Activated CD8-positive, alpha-beta memory T cell treated with anti-CD3 and anti-CD28 coated beads, Interleukin-2, amount 50 U/mL, for 48 hours (primary cell): ENCODE measurements around the gene CAPN11.

Experiments used
- DNase-seq: peaks from one replicate; pipeline ENCODE4 v3.0.0-alpha.2; 2020

The CAPN11 gene

DNA sequence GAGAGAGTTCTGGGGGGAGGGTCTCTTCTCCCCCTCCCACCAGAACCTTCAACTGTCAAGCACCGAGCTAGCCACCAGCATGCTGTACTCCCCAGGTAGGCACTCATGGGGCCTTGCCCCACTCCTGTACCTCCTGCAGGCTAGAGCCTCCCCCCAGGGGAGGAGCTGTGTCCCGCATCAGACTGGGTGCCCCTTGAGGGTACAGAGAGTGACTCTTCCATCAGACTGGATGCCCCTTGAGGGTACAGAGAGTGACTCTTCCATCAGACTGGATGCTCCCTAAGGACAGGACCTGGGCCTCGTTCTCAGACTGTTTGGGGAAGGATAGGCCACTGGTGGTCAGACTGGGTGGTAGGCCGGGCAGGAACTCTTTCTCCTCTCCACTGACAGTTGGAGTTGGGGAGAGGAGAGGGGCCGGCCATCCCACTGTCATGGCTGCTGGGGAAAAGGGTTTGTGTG is at the start of gene CAPN11:
CAPN11 (plus strand) TSS at position 51 of the 459 bp plus-strand sequence; CDS start at position 80, 29 bp downstream.
- no peak for DNase-seq

GRCh38 chr6:44109212-44109611 is 49.4 kb upstream of the CAPN11 start:
- no peak for DNase-seq

GRCh38 chr6:44110005-44110676 is 48.5 kb upstream of the CAPN11 start:
- DNase-seq = no peak

GRCh38 chr6:44110966-44111365 is 47.7 kb upstream of the CAPN11 start:
- DNase-seq = no peak

DNA sequence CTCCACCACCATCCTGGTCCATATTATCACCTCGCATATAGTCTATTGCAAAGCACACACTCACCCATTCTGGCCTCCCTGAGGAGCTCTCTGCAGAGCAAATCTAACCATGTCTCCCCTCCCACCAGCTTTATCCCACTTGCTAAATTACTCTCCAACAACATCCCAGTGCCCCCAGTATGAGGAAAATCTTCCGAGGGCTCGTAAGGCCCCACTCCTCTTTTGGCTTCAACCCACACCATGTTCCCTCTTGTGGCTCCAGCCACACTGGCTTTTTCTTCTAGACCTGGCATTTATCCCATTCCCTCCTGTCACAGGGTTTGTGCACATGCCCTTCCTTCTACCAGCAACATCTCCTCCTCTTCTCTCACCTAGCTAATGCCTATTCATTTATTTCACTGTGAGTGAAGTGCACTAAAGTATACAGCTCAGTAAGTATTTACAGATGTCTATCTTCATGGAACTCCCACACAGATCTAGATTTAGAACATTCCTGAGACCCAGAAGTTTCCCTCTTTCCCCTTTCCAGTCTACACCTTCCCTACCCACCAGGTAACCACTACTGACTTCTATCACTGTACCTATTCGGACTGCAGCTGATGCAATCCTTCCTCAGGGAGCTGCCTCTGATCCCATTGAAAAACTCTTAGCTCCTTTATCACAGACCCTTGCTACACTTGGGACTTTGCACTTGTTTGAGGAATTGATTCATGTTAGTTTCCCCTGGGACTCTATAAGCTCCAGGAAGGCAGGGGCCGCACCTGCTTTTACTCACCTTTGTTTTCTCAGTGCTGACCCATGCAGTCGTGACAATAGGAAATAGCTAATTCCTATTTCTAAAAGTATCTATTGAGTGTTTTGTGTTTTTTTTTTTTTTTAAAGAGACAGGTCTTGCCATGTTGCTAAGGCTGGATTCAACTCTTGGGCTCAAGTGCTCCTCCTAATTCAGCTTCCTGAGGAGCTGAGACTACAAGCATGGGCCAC is 46.9 kb upstream of the CAPN11 start:
- DNase-seq = no peak

- DNase-seq = no peak
Observed at GRCh38 chr6:44113414-44113813, 45.2 kb upstream of the CAPN11 start.

DNA sequence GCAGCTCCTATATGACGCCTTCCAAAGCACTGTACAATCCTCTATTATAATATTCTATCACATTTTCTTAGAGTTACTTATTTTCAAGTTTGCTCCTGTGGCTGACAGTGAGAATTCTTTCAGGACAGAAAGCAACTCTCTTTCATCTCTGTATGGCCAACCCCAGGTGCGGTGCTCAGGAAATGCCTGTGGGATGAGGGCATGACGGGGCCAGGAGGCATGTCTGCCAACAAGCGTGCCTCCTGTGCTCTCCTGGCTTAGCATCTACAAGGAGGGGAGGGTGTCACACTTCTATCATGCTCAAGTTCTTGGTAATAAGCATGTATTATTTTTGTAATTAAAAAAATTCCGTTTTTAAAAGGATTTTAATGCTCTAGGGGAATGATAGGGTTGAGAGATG is 42.8 kb upstream of the CAPN11 start:
- no peak for DNase-seq

DNA sequence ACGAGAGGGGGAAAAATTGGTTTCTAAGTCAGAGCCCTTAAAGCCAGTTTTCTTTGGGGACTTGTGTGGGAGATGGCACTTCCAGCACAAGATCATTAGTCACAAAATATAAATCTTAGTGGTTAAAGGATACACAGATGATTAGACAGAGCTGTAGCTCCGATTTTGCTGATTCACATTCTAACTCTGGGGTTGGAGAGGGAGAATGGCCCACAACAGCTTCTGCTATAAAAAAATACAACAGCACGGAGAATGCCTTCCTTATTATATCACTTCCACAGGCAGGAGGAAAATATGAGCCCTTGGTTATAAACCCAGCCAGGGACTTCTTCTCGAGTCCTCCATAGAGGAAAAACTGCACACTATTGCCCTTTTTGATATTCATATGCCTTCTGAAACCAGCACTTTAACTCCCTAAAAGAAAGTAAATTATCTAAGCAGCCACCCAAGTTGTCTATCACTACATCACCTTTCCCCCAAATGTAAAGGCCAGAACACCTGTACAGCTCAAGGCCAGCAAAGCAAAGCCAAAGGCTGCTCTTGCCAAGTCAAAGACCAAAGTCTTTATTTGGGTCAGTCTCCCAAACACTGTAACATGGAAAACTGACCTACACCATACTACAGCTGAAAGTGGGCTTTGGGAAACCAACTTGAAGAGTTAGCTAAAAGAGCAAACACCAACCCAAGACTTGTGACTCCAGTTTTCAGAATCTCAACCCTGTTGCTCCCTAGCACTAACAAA is 41.8 kb upstream of the CAPN11 start:
- no peak for DNase-seq

- no peak for DNase-seq
Observed at GRCh38 chr6:44117397-44118128, 41.1 kb upstream of the CAPN11 start.

GRCh38 chr6:44119704-44120262 is 38.8 kb upstream of the CAPN11 start:
- DNase-seq = no peak

DNA sequence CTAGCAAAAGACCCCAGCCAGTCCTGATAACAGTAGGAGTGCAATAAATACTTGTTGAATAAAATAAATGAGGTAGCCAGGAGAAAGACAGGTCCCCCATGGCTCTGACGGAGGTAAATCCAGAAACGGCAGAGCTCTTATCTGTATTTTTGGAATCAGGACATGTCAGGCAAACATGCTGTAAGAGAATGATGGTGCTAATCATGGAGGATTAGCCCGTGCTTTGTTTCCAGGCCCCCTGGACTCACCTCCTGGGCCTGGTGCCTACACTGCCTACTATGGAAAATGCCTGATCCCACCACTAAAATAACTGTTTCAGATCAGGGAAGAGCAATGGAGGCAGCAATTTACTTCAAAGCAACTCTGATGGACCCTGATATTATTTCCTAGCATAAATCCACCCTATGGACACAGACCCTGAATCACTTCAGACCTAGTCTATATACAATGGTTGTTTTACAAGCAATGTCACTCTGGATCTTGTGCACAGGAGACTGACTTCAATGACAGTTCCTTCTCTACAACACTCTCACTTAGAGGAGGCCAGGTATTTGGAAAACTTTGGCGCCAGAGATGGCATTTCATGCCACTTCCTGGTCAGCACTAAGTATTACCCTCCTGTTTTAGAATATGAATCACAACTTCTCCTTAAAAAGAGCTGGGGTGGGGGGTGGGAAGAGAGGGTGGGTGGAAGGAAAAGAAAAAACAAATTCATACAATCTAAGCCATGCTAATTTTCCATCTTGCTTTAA is 37.8 kb upstream of the CAPN11 start:
- DNase-seq = no peak

GRCh38 chr6:44122801-44123200 is 35.8 kb upstream of the CAPN11 start:
- no peak for DNase-seq

DNA sequence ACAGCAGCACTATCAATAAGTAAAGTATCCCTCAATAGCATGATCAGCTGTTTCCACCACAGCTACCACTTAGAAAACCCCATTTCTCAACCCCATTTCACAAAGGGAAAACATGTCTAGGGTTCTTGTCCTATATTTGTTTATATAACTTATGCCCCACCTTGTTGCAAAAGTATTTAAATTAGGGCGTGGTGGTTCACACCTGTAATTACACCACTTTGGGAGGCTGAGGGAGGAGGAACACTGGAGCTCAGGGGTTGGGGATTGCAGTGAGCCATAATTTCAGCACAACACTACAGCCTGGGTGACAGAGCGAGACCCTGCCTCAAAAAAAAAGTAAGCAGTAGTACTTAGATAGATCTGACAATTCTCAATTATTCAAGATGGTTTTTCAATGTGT is 35.1 kb upstream of the CAPN11 start:
- no peak for DNase-seq

DNA sequence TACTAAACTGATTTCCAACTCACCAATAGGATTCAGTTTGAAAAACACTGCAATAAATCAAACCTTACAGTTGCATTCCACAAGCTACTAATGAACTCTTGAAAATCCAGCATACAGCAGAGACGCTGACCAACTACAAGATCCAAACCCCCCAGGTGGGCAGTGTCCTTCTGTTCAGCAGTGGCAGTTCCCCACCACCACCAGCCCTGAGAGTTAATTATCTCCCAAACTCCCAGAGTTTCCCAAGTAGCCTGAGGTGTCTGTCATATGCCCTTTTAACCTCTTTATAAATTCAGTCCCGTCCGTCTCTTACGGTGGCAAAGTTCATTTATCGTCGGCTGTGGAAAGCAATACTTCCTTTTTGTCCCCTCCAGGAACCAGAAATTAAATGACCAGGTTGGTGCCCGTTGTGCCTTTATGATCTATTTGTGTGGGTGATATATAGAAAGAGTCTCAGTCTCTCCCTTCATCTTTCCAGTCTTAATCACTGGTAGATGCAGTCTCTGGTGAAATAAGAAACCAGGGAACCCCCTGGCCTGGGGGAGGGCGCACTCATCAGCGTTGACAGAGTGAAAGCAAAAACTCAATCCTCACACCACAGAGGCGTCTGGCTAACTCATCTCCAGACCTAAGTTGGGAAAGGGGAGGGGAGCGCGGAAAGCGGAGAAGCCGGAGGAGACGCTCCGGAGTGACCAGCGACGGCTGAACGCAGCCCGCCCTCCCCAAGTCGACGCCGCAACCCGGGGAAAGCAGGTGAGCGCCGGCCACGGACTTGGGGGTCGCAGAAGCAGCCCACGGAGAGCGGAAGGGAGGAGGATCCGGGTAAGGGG is 32.1 kb upstream of the CAPN11 start:
- peak; percentile 87 for DNase-seq

GRCh38 chr6:44127186-44128019 is 31.2 kb upstream of the CAPN11 start, which contains the start of the genes MRPL14 and TMEM63B:
Gene MRPL14, minus strand, starts transcription at chr6:44127452. Its CDS starts 10,841 bp downstream, at chr6:44116611.
Gene TMEM63B, plus strand, starts transcription at chr6:44127554. Its CDS starts 7,031 bp downstream, at chr6:44134585.
- peak; percentile 97 for DNase-seq

DNA sequence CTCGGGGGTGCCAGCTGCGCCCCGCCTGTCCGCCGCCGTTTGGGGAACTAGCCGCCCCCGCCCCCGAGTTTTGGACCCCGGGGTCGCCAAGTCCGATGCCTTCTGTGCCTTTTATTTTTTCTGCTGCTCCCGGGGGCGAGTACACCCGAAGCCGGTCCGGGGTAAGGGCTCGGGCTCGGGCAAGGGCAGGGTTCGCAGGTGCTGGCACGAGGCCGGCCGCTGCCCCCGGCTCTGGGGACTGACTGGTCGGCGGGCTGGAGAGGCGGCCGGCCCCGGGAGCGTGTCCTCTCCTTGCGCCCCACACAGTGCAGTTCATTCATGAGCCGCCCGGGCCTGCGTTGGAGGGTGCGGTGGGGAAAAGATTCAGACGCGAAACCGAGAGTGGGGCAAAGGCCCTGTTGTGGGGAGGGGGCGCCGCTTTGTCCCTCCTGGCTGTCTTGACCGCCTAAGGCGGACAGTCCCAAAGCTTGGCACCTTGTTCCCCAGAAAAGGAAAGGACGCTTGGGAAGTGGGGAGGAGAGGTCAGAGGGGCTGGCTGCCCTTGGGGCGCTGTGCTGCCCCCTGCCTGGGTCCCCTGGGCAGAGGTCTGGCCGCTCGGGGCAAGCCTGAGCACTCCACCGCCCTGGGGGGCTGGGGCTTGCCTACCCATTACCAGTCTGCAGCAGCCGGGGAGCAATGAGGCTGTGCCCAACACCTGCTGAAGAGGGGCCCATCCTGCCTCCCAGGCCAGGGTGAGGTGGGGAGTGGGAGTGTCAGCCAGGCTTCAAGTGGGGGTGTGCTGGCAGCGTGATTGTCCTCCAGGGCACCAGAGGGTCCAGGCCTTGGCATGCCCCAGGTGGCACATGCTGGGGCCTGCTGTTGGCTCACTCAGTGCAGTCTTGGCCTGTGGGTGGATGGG is 30.4 kb upstream of the CAPN11 start:
- DNase-seq = peak; percentile 63

GRCh38 chr6:44129841-44130322 is 28.7 kb upstream of the CAPN11 start:
- DNase-seq = no peak

DNA sequence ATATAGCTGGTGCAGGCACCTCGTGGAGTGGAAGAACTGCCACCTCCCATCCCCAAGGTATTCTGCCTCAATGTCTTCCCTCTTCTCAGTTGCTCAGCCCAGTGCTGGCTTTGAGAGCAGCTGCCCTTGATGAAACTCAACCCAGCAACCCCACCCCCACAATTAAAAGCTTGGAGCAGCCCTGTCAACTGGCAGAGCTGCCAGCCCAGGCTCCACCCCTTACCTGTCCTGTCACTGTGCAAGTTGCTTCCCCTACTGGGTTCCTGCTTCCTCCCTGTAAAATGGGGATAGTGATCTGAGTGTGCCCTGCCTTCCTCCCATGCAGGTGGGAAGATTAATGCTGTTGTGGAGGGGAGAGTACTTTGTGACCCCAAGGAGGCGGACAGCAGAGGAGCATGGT is 26.7 kb upstream of the CAPN11 start:
- DNase-seq = no peak
